DMS 273 treated with DMSO at 0.1 percent for 48 hours (cell line): ENCODE measurements around the gene PPP1R2B.
A peak's percentile ranks its signal among the peaks of the same experiment; 100 is the strongest.
"Not testable (repeated sequence)": the region's sequence is repeated elsewhere in the genome, so short reads cannot be mapped to it uniquely, and the experiment has no call there.

ENCODE experiments used
- DNase-seq: peaks from one replicate; lab custom pipeline; 2025; lab: John Stamatoyannopoulos, UW

Gene PPP1R2B

DNA sequence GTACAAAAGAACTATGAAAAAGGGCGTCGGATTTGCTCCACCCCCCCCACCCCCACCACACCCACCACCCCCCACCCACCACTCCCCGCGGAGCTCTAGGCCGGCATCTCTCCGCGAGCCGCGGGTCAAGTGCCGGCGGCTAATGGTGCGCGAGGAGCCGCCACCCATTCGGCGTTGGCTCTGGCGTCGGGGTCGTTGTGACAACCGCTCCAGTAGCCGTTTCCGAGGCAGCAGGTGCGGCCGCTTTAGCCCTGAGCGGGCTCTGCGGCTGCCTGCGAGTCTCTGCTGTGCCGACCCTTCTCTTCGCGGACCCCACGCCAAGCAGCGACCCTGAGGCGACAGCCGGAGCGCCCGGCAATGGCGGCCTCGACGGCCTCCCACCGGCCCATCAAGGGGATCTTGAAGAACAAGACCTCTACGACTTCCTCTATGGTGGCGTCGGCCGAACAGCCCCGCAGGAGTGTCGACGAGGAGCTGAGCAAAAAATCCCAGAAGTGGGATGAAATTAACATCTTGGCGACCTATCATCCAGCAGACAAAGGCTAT is at the start of gene PPP1R2B:
TSS of gene PPP1R2B (plus strand) at position 90 of the 546 bp plus-strand sequence. CDS start at position 358, 268 bp downstream.
- no peak for DNase-seq

DNA sequence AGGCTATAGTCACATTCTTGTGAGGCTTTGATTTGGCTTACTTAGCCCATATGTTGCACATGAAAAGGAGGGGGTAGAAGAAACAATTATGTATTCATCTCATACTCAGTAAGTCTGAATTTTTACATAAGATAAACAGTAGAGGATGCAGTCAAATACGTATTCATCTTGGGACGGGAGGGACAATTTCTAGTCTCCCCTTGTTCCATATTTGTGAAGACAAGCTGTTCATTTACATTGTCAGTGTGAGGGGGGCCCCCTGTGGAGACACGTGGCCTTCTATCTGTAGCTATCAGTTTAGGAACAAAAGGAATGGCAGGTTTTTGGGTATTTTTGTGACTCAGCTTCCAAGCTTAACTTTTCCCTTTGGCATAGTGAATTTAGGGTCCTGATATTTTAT is 49.2 kb upstream of the PPP1R2B start:
- no peak for DNase-seq

DNA sequence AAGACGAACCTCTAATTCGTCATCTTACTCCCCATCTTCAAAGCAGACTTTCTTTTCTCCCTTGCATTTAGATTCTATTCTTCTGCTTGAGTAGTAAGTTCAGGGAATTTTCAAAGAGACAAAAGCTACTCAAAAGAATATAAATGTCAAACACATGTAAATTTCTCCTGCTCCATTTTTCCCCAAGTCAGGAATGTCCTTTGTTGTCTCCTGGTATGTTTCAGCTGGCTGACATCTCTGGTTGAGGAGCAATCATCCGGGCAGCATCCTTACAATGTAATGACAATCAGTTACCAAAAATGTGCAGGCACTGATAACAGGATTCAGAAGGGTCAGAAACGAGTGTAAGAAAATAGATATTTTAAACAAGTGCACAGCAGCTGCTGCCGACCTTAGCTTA is 47.6 kb upstream of the PPP1R2B start:
- DNase-seq, result no peak

DNA sequence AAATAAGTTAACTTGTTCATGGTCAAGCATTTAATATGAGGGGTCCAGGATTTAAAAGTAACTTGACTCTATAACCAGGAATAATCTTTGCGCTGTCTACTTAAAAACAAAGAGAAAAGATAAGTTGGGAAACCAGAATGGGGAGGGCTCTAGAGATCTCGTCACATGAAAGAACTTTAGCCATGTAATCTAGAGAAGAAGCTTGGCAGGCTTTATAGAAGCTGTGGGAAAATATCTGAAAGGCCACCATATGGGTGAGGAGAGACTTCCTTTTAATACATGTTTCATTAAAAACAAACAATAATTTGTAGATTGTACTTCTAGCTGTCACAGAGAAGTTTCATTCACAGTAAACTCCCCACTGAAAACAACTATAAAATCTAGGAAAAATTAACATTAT is 46.7 kb upstream of the PPP1R2B start:
- DNase-seq, result no peak

DNA sequence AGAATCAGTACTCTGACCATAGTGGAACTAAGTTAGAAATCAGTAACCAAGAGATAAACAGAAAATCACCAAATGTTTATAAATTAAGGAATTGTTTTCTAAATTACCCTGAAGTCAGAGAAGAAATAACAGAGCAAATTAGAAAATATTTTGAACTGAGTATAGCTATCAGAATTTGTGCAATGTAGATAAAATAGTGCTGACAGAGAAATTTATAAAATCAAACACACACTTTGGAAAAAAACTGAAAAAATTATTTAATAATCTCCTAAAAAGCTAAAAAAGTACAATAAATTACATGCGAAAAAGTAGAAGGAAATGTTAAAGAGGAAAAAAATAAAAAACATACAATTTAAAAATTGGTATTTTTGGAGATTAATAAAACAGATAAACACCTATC is 37.1 kb upstream of the PPP1R2B start:
- no peak for DNase-seq

DNA sequence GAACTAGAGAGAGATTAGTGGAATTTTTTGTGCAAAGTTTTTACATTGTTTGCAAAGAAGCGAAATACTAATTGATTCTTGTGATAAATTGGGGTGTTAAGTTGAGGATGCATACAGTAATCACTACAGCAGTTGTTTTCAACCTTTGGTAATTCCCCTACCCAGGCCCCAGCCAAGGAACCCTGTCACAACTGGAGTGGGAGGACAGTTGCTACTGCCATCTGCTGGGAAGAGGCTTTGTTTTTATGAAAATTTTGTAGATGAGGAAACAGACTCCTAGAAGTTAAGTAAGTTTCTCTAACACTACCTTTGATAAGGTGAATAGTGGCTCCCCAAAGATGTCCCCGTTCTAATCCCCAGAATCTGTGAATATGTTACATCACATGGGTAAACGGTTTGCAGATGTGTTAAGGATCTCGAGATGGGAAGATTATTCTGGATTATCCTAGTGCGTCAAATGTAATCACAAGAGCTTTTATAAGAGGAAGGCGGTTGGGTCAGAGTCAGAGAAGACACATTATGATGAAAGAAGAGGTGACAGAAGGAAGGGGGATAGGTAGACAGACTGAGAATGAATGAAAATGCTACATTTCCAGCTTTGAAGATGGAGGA is 34.0 kb upstream of the PPP1R2B start:
- DNase-seq, result no peak

DNA sequence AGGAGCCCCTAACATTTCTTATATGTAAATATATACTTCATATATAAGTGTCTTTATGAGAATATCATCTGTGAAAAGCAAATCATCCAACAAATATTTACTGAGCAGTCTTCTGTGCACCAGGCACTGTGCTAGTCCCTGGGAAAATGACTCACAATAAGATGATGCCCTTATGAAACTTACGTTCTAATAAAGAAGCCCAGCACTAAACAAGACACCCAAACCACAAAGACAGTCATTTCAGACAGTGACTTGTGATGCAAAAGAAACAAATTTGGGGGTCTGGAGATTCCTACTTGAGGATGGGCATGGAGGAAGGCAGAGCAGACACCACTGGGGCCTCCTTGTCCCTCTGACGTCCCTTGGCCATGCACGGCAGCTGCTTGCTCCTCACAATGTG is 30.6 kb upstream of the PPP1R2B start:
- no peak for DNase-seq

DNA sequence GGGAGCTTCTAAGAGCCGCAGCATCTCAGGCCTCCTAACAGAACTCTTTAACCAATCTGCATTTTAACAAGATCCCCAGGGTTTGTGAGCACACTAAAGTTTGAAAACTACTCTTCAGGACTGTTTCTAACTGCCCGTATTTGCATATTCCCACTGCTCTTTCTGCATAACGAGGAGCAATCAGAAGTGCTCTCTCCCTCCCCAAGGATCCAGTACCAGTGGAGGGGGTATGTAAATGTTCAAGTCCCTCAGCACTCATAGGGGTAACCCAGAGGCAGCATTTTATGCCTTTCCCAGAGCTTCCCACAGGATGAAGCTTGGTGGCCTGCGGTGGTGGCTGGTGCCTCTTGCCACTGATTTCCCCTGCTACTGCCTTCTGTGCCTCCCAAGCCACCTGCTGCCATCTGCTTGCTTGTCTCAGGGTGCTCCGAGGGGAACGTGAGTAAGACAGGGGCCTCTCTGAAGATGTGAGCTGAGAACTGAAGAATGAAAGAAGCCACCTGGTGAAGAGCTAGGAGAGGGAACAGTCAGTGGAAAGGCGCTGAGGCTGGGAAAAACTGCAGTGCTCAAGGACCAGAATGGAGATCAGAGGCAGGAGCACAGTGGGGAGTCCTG is 30.0 kb upstream of the PPP1R2B start:
- no peak for DNase-seq

DNA sequence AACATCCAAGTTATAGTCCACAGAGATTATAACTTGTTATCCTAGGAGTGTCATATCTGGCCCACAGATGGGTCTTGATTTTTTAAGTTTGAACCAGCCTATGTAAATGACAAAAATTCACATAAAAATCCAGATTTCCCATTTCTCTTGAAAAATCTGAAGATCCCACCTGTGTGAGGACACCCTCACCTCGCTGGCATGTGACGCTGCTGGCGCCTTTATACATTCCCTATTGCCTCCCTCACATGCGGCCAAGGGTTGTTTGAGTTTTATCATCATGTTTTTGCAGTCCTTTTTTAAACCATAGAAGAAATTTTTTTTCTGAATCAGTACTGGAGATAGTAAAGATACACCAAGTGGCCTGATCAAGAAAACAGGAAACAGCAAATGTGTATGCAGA is 25.9 kb upstream of the PPP1R2B start:
- DNase-seq, result no peak

DNA sequence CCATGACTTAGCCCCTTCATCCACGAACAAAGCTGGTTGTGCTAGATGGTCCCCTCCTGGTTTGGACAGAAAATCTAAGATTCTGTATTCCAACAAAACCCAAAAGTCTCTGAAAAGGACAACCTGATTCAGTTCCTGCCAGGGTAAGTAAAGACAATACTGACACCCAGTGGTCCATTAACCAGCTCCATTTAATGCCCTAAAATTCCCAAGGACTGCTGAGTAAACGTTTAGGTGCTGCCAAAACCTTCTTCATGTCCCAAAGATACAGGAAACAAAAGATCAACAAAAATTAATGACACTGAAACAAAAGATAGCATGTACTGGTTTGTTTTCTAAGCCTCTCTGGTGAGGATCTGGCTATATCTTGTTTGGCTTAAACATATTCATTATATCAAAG is 25.3 kb upstream of the PPP1R2B start:
- DNase-seq, result peak; percentile 51

DNA sequence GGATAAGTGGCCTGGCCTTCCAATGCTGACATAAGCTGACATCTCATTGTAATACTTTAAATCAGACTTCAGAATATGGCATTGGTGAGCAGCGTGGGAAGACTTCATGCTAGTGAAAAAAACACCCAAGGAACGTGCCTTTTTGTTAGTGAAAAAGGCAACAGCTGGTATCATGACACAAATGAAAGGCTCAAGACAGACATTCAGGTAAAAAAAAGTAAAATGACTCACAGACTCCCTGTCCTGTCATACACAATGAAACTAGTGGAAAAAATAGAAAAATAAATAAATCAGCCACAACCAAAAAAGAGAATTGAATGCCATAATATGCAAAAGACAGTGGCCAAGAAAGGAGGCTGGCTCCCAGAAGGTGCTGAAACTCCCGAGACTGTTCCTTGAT is 24.4 kb upstream of the PPP1R2B start:
- no peak for DNase-seq

DNA sequence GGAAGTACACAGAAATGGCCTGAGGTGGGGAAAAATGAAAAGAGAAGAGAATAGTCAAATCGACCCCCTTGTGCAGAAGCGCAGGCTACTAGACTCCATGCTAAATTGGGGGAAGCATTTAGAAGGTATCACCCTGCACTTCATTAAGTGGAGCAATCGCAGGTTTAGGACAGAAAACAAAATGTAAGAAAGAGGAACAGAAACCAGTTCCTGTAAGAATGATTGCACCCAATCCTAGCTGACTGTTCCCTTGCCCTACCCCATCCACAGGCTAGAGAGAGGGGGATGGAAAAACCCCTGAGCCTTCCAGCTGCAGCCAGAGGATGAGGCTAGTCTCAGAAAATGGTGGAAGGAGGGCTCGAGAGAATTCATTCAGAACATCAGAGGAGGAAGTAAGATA is 23.9 kb upstream of the PPP1R2B start:
- no peak for DNase-seq

DNA sequence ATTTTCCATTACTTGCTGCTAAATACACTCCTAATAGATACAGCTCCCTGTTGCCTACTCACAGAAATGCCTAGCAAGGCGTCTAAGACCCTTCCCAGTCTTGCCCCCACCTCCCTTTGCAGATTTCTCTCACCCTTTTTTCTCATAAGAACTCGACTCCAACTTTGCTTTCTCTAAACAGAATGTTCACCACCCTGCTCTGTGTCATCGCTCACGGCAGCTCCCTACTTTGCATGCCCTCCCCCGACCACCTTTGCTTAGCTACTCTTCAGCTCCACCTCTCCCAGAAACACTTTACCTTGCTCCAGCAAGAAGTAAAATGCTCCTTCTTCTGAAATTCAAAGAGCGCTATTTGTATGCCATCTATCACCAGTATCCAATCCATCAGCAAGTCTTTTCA is 15.2 kb upstream of the PPP1R2B start:
- no peak for DNase-seq

DNA sequence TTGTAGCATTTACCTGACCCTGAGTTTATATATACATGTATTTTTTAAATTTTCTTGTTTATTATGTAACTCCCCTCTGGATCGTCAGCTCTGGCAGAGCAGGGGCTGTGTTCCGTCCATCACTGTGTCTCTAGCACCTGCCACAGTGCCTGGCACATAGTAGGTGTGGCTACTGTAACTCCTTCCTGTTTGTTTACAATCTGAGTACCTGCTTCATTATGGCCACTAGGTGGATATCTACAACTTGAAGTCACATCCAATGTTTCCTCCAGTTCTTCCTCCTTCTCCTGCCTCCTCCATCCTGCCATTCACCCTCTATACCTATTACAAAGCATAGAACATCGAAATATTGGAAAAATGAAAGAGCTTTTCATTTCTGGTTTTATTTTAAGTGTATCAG is 14.2 kb upstream of the PPP1R2B start:
- peak; percentile 31 for DNase-seq

DNA sequence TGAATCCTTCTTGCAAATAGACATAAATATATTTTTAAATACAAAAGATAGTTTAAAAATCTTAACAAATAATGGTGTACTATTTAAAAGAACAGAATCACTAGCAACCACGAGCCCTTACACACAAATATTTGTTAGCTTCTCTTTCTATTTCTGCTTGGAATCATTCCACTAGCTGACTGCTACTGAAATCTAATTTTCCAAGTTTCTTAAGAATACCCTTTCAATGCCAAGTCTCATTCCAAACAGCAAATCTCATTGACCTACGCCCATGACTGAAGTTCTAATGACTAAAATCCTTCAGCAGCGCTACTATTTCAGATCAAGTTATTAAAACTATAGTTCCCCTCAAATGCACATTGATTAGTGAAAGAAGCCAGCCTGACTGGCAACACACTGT is 13.2 kb upstream of the PPP1R2B start:
- DNase-seq, result no peak

DNA sequence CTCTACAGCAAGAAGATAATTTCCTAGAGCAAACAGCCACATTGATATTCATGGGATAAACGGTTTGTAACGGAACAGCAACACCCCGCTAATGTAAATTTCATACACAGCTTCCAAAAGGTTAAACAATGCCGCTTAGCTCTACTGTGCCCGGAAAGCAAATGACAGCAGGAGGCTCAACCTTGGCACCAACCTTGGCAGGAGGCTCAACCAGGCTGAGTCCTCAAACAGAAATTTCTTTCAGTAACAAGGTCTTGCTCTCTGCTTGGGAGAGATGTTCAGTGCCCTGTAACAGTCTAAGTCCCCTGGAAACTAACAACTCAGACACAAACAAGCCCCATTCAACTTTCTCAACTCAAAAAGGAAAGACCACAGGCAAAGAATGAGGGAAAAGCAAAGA is 11.1 kb upstream of the PPP1R2B start:
- DNase-seq, result no peak

DNA sequence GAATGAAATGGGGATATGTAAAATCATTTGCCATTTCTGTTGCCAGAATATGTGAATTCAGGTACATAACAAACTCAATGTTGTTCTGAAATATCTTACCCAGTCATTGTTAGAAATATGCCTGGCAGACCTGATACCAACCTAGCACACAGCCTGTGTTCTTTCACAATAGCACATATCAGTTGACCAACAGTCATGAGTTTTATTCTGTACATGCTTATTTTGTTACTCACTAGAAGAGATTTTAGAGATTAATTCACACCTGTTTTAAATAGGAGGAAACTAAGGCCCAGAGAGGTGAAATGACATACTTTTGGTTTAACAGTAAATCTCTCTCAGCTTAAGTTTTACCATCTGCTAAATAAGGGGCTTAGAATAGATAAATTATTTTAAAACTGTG is 8.4 kb upstream of the PPP1R2B start:
- no peak for DNase-seq

DNA sequence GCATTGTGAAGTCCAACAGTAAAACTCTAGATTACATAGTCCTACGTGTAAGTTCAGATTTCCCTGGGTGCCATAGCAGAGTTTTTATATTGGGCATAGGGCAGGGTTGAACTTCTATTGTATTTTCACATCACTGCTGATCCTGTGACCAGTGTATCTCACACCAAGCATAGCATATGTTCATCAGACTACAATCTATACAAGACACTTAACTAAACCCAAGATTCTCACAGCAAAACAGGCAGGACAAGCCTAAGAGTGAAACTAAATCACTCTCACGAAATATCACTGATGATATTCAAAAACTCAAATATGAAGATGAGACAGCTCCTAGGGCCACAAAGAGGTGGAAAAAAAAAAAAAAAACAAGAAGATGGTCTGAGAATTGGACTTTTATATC is 3.2 kb upstream of the PPP1R2B start:
- DNase-seq, result no peak

DNA sequence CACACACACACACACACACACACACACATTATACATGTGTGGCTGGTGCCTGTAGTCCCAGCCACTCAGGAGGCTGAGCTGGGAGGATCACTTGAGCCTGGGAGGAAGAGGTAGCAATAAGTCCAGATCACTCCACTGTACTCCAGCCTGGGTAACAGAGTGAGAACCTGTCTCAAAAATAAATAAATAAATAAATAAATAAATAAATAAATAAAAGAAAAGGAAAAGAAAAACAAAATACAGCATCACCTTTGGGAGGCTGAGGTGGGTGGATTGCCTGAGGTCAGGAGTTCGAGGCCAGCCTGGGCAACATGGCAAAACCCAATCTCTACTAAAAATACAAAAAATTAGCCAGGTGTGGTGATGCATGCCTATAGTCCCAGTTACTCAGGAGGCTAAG is 1.6 kb upstream of the PPP1R2B start:
- not testable (repeated sequence) for DNase-seq

DNA sequence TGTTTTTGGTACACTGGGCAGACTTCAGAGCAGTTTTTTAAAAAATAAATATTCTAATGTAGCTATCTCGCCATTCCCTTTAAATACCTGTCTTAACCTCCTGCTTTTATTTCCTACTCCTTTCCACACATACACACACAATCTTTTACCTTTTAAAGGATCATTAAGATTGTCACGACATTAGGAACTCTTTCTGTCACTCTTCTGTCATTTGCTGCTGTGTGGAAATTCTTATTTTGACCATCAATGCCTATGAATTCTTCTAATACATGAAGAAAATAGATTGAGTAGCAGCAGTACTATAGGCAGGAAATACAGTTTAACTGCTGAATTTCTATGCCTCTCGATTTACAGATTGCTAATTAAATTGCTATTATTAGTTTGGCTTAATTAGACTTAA is 1.8 kb downstream of the PPP1R2B start:
- DNase-seq, result no peak

DNA sequence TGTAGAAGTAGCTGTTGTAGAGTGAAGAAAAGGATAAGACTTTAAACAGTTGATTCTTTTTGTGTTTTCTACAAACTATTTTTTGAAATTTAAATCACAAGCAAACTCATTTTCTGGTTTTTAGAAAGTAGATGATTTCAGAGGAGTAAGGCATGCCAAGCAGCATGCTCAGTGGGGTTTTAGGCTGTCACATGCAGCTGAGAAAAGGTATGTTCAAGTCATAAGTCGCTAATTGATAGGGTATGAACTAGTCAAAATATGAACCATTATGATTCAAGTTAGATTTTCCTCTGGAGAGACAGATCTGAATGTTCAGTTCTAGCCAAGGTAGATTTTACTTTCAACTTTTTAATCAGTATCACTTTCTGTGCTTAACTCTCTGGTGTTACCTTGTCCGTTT is 3.0 kb downstream of the PPP1R2B start:
- DNase-seq, result not testable (repeated sequence)

DNA sequence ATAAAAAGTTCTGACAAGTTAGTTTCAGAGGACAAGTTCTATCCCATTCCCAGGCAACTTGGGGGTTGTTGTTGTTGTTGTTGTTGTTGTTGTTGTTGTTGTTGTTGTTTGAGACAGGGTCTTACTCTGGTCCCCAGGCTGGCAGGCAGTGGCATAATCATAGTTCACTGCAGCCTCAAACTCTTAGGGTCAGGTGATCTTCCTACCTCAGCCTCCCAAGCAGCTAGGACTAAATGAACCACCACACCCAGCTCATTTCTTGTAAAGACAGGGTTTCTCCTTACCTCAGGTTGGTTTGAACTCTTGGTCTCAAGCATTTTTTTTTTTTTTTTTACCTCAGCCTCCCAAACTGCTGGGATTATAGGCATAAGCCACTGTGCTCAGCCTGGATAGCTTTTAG is 15.3 kb downstream of the PPP1R2B start:
- no peak for DNase-seq

DNA sequence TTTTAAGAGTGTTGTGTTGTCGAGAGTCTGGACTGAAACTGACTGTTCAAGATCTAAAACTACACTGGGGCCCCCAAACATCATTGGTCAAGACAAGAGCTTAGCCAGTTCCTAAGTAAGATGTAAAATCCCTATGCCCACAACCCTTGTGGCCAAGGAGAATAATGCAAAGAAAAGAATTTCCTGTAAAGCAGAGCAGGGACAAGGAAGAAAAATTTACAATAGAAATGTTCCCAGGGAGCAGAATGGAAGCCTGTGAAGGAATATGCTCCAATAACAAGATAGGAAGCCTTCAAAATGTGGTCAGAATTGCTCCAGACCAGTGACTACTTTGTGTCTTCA is 20.4 kb downstream of the PPP1R2B start:
- DNase-seq, result no peak

DNA sequence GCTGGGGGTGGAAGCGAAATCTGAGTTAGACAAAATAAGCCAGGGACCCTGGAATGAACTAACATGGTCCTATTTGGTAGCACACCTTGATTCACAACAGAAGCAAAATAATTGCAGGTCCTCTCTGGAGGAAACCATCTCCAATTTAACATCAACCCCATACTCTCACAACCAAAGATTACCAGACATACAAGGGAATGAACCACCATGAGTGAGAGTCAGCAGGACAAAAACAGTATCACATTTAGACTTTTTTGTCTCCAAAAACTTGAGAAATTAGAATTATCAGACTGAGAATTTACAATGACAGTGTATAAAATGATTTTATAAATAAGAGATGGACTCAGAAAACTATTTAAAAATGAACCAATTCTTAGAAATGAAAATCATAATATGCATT is 21.1 kb downstream of the PPP1R2B start:
- no peak for DNase-seq
